ENCODE results near the gene ZYX. TPM values are rescaled to one million over a fixed set of nuclear protein-coding genes. Genes with fewer than 3 reads are reported as not detected.

Gene ZYX
- total and polyA plus RNA-seq, 9 of the 15 experiments (the other 6 are each of a cell fraction or from before 2014, with no cell fraction given): 1.8 to 130 (median 15.7) TPM

GRCh38 chr7:143426479-143427142 lies 45.5 kb downstream of the ZYX start (continued):
- TF ChIP-seq SAFB2 (IDR thresholded peaks at IDR 0.05; ENCODE audit: borderline replicate concordance, low read depth, low read length, severe bottlenecking) (no peak), ZNF175 (CRISPR knock-in tag; IDR thresholded peaks at IDR 0.05; ENCODE audit: low read depth) (no peak), SMAD2 (IDR thresholded peaks at IDR 0.05; ENCODE audit: low read depth, low read length) (no peak), TFE3 (CRISPR knock-in tag; IDR thresholded peaks at IDR 0.05) (no peak), REST (IDR thresholded peaks at IDR 0.05; ENCODE audit: borderline replicate concordance) (peak; percentile 13; the same call in 1 of the 2 replicates), REST (CRISPR knock-in tag; IDR thresholded peaks at IDR 0.05; ENCODE audit: low read depth) (no peak), FOXJ3 (CRISPR knock-in tag; IDR thresholded peaks at IDR 0.05) (no peak), TSHZ1 (CRISPR knock-in tag; IDR thresholded peaks at IDR 0.05) (no peak), CCNT2 (IDR thresholded peaks at IDR 0.05; ENCODE audit: borderline replicate concordance, extremely low read depth, insufficient read length, low read depth, low read length) (peak; percentile 29), TAL1 (IDR thresholded peaks at IDR 0.05) (peak; percentile 80), EP300 (IDR thresholded peaks at IDR 0.05; ENCODE audit: low read length) (peak; percentile 88), NR3C1 (CRISPR knock-in tag; IDR thresholded peaks at IDR 0.05) (no peak), ZNF79 (CRISPR knock-in tag; IDR thresholded peaks at IDR 0.05; ENCODE audit: low read depth) (no peak), USF1 (CRISPR knock-in tag; IDR thresholded peaks at IDR 0.05) (no peak)

Measured in K562 (cell line).